ENCODE measurements around the gene UBE4B.
"Not testable (repeated sequence)": the region's sequence is repeated elsewhere in the genome, so short reads cannot be mapped to it uniquely, and the experiment has no call there.

UBE4B gene

DNA sequence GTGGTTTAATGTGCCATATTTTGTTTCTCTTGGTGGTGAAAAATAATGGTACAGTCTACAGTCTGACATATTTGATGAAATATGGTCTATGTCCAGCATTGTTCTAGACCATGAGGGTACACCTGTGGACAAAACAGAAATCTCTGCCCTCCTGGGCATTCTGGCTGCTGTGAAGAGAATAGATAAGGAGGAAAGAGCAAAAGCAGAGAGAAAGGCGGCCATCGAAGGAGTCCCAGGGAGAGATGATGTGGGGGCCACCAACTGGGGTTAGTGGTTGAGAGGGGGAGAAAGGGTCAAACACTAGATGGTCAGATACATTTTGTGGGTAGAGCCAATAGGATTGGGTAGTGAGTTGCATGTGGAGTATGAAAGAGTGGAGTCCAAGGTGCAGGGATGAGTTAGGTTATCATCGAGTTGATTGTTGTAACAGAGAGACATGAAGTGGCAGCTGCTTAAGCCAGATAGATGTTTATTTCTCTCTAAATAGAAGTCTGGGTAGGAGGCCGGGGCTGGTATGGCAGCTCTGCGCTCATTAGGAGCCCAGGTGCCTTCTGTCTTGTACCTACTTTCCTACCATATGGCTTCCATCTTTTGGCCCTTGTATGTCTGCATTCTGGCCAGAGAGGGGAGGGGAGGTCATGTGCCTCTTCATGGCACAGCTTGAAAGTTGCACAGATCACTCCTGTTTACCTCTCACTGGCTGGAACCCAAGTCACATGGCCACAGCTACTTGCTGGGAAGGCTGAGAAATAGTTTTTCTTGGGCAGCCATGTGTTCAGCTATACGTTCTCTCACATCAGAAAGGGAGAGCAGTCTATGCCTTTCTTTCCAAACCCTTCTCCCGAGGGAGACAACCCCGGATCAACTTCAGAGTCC, 13.0 kb downstream of the UBE4B start:
- DNase-seq: no peak

GRCh38 chr1:10046356-10047085, 13.8 kb downstream of the UBE4B start:
- DNase-seq: no peak

- DNase-seq: no peak
Measured at GRCh38 chr1:10048601-10049000, 15.8 kb downstream of the UBE4B start.

- DNase-seq: no peak
Measured at GRCh38 chr1:10050611-10051010, 17.9 kb downstream of the UBE4B start.

DNA sequence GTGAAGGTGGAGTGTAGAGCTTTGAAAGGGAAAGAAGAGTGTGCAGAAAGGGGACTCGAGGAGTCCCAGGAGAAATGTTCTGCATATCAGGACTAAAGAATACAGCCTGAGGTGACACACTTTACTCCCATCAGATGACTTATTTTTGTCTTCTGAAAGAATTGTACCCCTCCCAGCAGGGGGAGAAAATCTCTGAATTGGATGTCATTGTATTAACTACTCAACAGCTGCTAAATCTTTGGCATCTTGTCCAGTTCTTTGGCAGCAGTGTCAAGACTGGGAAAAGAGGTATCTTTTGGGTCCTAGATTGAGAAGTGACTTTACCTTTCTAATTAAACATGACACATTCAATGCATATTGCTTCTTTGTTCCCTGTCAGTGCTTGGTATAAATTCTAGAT, 18.9 kb downstream of the UBE4B start:
- no peak for DNase-seq

DNA sequence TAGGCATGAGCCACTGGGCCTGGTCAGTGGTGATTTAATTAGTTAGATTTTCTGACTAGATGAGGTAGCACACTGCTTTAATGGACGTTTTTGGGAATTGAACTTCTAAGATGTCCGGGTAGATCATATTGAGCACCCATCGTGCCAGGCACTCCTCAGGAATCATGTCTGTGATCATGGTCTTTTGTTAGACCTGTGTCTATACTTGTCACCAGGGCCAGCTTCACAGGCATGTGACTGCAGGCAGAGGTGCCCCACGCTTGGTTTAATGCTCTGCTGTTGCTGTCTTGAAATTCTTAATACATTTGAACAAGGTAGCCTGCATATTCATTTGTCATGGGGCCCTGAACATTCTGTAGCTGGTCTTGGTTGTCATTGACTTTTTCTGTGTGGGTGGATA, 19.6 kb downstream of the UBE4B start:
- DNase-seq: no peak

GRCh38 chr1:10054465-10054864, 21.7 kb downstream of the UBE4B start:
- DNase-seq: no peak

DNA sequence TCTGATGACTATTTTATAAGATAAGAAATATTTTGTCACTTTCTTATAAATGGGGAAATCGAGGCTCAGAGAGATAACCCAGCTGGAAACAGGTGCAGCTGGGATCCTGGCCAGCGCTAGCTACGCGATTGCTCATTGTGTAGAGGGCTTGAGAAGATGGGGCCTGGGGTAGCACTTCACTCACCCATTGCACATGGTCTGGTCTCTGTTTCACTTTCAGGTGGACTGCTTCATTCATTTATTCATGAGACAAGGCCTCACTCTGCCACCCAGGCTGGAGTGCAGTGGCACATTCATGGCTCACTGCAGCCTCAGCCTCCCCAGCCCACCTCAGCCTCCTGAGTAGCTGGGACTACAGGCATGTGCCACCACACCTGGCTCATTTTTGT, 23.8 kb downstream of the UBE4B start:
- DNase-seq: no peak

DNA sequence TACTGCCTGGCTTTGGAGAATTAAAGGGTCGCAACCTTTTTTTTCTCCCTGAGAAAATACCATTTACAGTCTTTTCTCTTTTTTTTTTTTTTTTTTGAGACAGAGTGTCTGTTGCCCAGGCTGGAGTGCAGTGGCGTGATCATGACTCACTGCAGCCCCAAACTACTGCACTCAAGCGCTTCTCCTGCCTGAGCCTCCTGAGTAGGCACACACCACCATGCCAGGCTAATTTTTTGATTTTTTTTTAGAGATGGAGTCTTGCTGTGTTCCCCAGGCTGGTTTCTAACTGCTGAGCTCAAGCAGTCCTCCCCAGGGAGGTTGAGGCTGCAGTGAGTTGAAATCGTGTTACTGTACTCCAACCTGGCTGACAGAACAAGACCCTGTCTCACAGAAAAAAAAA, 24.6 kb downstream of the UBE4B start:
- no peak for DNase-seq

DNA sequence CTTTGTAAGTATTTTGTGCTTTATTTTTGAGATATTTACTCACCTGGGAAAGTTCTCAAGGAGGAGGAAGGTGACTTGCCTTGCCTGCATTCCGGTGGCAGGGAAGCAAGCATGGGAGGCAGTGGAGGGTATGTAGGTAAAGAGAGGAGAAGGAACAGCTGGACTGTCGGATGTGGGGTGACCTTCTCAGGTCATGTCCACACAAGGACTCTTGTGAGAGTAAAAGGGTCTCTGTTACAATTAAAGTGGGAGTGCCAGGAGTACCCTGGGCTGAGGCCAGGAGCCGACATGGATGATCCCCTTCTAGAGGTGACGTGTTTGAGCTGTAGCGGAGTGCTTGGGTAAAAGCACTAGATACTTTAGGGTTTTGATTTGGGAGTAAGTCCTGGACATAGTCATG, 25.0 kb downstream of the UBE4B start:
- DNase-seq: no peak

- DNase-seq: no peak
Measured at GRCh38 chr1:10059342-10059718, 26.6 kb downstream of the UBE4B start.

DNA sequence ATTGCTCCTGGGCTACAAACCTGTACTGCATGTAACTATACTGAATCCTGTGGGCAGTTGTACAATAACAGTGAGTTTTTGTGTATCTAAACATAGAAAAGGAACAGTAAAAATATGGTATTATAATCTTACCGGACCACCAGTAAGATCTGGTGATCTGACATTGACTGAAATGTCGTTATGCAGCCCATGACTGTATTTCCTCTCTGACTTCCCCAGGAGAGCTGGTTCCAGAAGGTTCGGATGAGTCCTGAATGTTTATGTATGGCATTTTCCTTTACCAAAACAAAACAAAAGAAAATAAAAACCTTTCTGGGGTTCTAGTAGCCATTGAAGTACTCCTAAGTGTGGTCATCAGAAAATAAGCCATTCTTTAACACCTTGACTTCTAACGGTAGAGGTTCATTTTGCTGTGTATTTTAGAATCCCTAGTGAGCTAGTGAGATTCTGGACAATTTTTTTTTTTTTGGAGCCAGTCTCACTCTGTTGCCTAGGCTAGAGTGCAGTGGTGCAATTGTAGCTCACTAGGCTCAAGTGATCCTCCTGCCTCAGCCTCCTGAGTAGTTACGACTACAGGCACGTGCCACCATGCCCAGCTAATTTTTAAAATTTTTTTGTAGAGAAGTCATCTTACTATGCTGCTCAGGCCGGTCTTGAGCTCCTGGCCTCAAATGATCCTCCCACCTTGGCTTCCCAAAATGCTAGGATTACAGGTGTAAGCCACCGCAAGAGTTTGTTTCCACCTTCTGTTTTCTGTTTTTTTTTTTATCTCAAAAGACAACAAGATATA, 27.7 kb downstream of the UBE4B start:
- no peak for DNase-seq

DNA sequence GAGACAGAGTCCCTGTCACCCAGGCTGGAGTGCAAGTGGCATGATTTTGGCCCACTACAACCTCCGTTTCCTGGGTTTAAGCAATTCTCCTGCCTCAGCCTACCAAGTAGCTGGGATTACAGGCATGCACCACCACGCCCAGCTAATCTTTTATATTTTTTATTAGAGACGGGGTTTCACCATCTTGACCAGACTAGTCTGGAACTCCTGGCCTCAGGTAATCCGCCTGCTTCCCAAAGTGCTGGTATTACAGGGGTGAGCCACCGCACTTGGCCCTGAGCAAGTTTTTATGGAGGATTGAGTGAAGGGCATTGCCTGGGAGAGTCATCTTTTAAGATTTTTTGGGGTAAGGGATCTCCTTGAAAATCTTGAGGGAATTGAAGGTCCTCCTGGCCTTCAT, 28.5 kb downstream of the UBE4B start:
- DNase-seq: no peak

DNA sequence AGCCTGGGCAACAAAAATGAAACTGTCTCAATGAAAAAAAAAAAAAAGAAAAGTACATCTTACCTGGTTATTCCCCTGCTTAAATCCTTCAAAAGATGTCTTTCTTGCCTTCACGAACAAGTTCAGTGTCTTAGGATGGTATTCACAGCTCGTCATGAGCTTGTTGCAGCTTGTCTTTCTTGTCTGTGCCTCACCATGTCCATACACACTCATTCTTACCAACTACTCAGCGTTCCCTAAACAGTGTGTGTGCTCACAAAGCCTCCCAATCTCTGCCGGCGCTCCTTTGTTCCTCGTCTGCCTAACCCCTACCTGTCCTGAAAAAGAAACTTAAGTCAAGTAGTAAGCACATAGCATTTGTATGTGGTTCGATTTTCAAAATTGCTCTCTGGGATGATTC, 31.1 kb downstream of the UBE4B start:
- no peak for DNase-seq

DNA sequence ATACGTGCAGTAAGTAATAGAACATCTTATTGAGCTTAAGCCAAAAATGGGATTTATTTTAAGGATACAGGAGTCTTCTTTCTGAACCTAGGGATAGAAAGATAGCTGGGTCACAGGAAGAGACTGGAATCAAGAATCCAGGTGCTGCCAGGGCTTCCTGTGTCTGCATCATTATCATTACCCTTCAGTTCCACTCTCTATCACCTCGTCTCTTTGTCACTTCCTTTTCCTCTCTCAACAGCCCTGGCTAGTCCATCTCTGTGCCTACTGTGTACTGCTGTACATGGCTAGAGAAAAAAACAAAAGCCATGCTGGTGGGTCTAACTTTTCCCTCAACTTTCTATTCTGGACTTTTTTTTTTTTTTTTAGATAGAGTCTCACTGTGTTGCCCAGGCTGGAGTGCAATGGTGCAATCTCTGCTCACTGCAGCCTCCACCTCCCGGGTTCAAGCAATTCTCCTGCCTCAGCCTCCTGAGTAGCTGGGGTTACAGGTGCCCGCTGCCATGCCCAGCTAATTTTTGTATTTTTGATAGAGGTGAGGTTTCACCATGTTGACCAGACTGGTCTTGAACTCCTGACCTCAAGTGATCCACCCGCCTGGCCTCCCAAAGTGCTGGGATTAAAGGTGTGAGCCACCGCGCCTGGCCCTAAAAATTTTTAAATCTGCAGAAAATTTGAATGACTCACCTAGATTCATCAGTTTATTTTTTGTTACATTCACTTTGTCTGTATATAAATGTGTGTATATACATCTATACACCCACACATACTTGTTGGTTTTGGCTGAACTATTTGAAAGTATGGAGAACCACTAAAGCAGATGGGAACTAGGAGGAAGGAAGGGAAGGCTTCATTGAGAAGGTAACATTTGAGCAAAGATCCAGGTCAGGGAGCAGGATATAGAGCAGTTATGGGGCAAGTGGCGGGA, 31.9 kb downstream of the UBE4B start:
- DNase-seq: no peak

DNA sequence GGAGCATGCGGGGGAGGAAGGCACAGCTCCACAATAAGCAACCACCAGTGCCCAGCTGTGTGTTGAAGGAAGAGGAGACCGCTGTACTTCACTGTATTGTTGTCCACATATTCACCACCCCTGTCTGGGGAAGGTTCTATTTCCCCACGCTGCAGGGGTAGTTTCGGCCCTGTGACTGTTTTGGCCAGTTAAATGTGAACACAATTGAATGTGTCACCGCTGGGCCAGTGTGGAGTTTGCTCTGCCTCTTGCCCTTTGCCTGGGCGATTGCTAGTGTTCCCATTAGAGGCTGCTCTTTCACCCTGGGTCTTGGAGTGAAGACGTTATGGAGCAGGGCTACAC, 32.6 kb downstream of the UBE4B start:
- no peak for DNase-seq

- DNase-seq: no peak
Measured at GRCh38 chr1:10065760-10066159, 33.0 kb downstream of the UBE4B start.

- no peak for DNase-seq
Measured at GRCh38 chr1:10068605-10069294, 36.0 kb downstream of the UBE4B start.

DNA sequence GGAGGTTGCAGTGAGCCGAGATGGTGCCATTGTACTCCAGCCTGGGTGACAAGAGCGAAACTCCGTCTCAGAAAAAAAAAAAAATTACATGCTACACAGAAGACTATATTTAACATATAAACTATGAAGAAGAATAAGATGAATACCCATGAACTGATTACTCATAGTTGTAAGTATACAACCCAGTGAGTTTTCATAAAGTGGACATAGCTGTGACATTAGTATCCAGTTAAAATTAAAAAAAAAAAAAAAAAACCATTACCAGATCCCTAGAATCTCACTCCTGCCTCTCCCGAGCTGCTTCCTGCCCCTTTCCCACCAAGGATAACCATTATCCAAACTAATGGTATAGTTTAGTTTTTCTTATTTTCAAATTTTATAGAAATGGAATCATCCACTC, 37.4 kb downstream of the UBE4B start:
- DNase-seq: no peak

DNA sequence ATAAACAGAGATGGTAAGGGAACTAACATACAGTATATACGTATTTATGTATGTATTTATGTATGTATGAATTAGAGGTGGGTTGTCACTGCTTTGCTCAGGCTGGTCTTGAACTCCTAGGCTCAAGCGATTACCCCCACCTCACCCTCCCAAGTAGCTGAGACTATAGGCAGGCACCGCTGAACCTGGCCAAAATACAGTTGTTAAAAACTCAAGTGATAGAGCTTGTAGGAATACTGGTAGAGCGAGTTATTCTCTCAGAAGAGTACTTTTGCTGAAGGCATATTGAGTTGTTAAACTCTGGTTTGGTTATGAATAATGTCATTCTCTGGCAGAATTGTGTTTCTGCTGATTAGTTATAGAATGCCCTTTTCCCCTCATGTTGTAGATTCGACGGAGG, 38.9 kb downstream of the UBE4B start:
- DNase-seq: no peak

GRCh38 chr1:10073371-10073770, 40.6 kb downstream of the UBE4B start:
- not testable (repeated sequence) for DNase-seq

Data from stimulated activated naive CD4-positive, alpha-beta T cell treated with Interleukin-2 at 50 U/mL for 16 hours (primary cell).